Measurements from ENCODE around the gene HBM.
A peak's percentile ranks its signal among the peaks of the same experiment; 100 is the strongest.

GRCh38 chr16:138049-138417 lies 27.7 kb upstream of the HBM start:
- TF ChIP-seq CTCF (IDR thresholded peaks at IDR 0.05) (no peak), EZH2 (IDR thresholded peaks at IDR 0.05) (peak; percentile 52), EZH2phosphoT487 (IDR thresholded peaks at IDR 0.05) (no peak)
